Activated CD4-positive, CD25-positive, alpha-beta regulatory T cell treated with anti-CD3 and anti-CD28 coated beads, Interleukin-2, amount 50 U/mL, for 72 hours (primary cell): ENCODE data around the gene LARP4.
"Not testable (repeated sequence)": the region's sequence is repeated elsewhere in the genome, so short reads cannot be mapped to it uniquely, and the experiment has no call there.

Experiments
- DNase-seq: peaks from one replicate; pipeline ENCODE4 v3.0.0; 2021

Gene LARP4

GRCh38 chr12:50401500-50402081 is 906 bp downstream of the LARP4 start:
- no peak for DNase-seq

- DNase-seq, result no peak
Observed at GRCh38 chr12:50402264-50403000, 1.7 kb downstream of the LARP4 start.

- no peak for DNase-seq
Observed at GRCh38 chr12:50403001-50403440, 2.3 kb downstream of the LARP4 start.

- DNase-seq, result no peak
Observed at GRCh38 chr12:50404307-50404706, 3.6 kb downstream of the LARP4 start.

GRCh38 chr12:50411051-50411660 is 10.5 kb downstream of the LARP4 start:
- DNase-seq, result no peak

- DNase-seq, result no peak
Observed at GRCh38 chr12:50415899-50416479, 15.3 kb downstream of the LARP4 start.

GRCh38 chr12:50419112-50419909 is 18.6 kb downstream of the LARP4 start:
- DNase-seq, result no peak

- not testable (repeated sequence) for DNase-seq
Observed at GRCh38 chr12:50422855-50423254, 22.2 kb downstream of the LARP4 start.

- DNase-seq, result not testable (repeated sequence)
Observed at GRCh38 chr12:50423342-50423741, 22.7 kb downstream of the LARP4 start.

- no peak for DNase-seq
Observed at GRCh38 chr12:50425589-50426258, 25.0 kb downstream of the LARP4 start.

- not testable (repeated sequence) for DNase-seq
Observed at GRCh38 chr12:50431656-50432055, 31.0 kb downstream of the LARP4 start.

GRCh38 chr12:50440288-50440687 is 39.6 kb downstream of the LARP4 start:
- no peak for DNase-seq

GRCh38 chr12:50441763-50442162 is 41.1 kb downstream of the LARP4 start:
- DNase-seq, result no peak

GRCh38 chr12:50442178-50442908 is 41.7 kb downstream of the LARP4 start:
- no peak for DNase-seq

GRCh38 chr12:50449671-50450070 is 49.0 kb downstream of the LARP4 start:
- DNase-seq, result not testable (repeated sequence)

GRCh38 chr12:50452795-50453194 is 52.1 kb downstream of the LARP4 start:
- no peak for DNase-seq

GRCh38 chr12:50453872-50454271 is 53.2 kb downstream of the LARP4 start:
- DNase-seq, result no peak

- no peak for DNase-seq
Observed at GRCh38 chr12:50458606-50459005, 57.9 kb downstream of the LARP4 start.

GRCh38 chr12:50467439-50467838 is 66.8 kb downstream of the LARP4 start:
- DNase-seq, result no peak

- DNase-seq, result no peak
Observed at GRCh38 chr12:50477241-50477832, 76.7 kb downstream of the LARP4 start.

GRCh38 chr12:50482571-50482970 is 81.9 kb downstream of the LARP4 start:
- DNase-seq, result no peak
